Tibial artery (tissue), 4 donors: ENCODE data around the gene SPEG.

ENCODE experiments used
- DNase-seq, 2 donors: peaks; one replicate each; pipeline ENCODE4 v3.0.0-alpha.2; 2019
- H3K27ac ChIP-seq, 2 donors: fragments of 200-600 bp; sonication (generic) in 1 of 2; 1 replicate in 1 of 2; 2 replicates in 1 of 2; pipeline ENCODE4 v1.5.1; 2018 to 2019; ENCODE audit warnings: mild to moderate bottlenecking in 1 of 2
- H3K27me3 ChIP-seq, 2 donors: fragments of 200-600 bp; sonication (generic) in 1 of 2; one replicate each; pipeline versions ENCODE4 v1.5.1 to v1.6.0; 2016 to 2019
- H3K36me3 ChIP-seq, 3 donors: fragments of 200-600 bp; sonication (generic) in 2 of 3; one replicate each; pipeline ENCODE4 v1.5.1; 2016 to 2019; ENCODE audit warnings: mild to moderate bottlenecking in 2 of 3
- H3K4me1 ChIP-seq, 4 donors: fragments of 200-600 bp; sonication (generic) in 2 of 4; 1 replicate in 3 of 4; 2 replicates in 1 of 4; pipeline ENCODE4 v1.5.1; 2016 to 2019
- H3K4me3 ChIP-seq, 2 donors: fragments of 200-600 bp; sonication (generic) in 1 of 2; 1 replicate in 1 of 2; 2 replicates in 1 of 2; pipeline ENCODE4 v1.5.1; 2018 to 2019; ENCODE audit warnings: mild to moderate bottlenecking in 2 of 2
- H3K9me3 ChIP-seq, 3 donors: fragments of 200-600 bp; sonication (generic) in 1 of 3; one replicate each; pipeline ENCODE4 v1.5.1; 2016 to 2019
- intact Hi-C: fragments of 100-400 bp; cut with DNase I; formaldehyde crosslinking; loops from one replicate; pipeline ENCODE4 v1.15.0; 2023; ENCODE audit warnings: low total_unique reads
- TF ChIP-seq, protein P1 (sequence below), 2 experiments: fragments of 200-600 bp in 1 of 2; fragments of 450-650 bp in 1 of 2; IDR thresholded peaks; one replicate each; pipeline ENCODE4 v1.5.1; 2017 to 2019; ENCODE audit warnings: antibody characterized with exemption in 2 of 2, mild to moderate bottlenecking in 1 of 2, moderate library complexity in 1 of 2

The SPEG gene

GRCh38 chr2:219490186-219490585 lies 55.5 kb downstream of the SPEG start:
- TF ChIP-seq, protein P1, sequence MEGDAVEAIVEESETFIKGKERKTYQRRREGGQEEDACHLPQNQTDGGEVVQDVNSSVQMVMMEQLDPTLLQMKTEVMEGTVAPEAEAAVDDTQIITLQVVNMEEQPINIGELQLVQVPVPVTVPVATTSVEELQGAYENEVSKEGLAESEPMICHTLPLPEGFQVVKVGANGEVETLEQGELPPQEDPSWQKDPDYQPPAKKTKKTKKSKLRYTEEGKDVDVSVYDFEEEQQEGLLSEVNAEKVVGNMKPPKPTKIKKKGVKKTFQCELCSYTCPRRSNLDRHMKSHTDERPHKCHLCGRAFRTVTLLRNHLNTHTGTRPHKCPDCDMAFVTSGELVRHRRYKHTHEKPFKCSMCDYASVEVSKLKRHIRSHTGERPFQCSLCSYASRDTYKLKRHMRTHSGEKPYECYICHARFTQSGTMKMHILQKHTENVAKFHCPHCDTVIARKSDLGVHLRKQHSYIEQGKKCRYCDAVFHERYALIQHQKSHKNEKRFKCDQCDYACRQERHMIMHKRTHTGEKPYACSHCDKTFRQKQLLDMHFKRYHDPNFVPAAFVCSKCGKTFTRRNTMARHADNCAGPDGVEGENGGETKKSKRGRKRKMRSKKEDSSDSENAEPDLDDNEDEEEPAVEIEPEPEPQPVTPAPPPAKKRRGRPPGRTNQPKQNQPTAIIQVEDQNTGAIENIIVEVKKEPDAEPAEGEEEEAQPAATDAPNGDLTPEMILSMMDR (IDR thresholded peaks at IDR 0.05) = no peak
- intact Hi-C loops = no loop called here
- no peak for DNase-seq
- peaks cover 0 to 8% (median 4%) of the 10 kb centered on the region in 4 donors for H3K4me1 ChIP-seq
- H3K4me3 ChIP-seq = no peak overlapping the region
- H3K36me3 ChIP-seq = peaks cover 73 to 85% (median 74%) of the 10 kb centered on the region in 3 donors
- H3K27ac ChIP-seq = peak overlapping the region; percentile 21 to 96
- H3K9me3 ChIP-seq = no peaks in the 10 kb centered on the region
- H3K27me3 ChIP-seq = no peaks in the 10 kb centered on the region

GRCh38 chr2:219490600-219491130 lies 56.0 kb downstream of the SPEG start:
- no peak for DNase-seq
- TF ChIP-seq, protein P1 (IDR thresholded peaks at IDR 0.05) = no peak
- peaks cover 0 to 12% (median 9%) of the 10 kb centered on the region in 4 donors for H3K4me1 ChIP-seq
- peak overlapping the region; percentile 21 to 42 for H3K27ac ChIP-seq
- H3K4me3 ChIP-seq = no peak overlapping the region
- no peaks in the 10 kb centered on the region for H3K9me3 ChIP-seq
- H3K27me3 ChIP-seq = no peaks in the 10 kb centered on the region
- peaks cover 69 to 80% (median 71%) of the 10 kb centered on the region in 3 donors for H3K36me3 ChIP-seq
- intact Hi-C loops = no loop called here

GRCh38 chr2:219491278-219491963 lies 56.8 kb downstream of the SPEG start:
- H3K27ac ChIP-seq = peak overlapping the region in 1 of 2 donors; percentile 42

GRCh38 chr2:219492575-219492974 lies 57.9 kb downstream of the SPEG start:
- Histone ChIP-seq H3K4me3 (no peak overlapping the region), H3K27me3 (no peaks in the 10 kb centered on the region), H3K4me1 (peaks cover 0 to 30% (median 26%) of the 10 kb centered on the region in 4 donors), H3K9me3 (no peaks in the 10 kb centered on the region), H3K27ac (peak overlapping the region; percentile 42 to 96), H3K36me3 (peaks cover 52 to 61% (median 55%) of the 10 kb centered on the region in 3 donors)
- intact Hi-C loops = no loop called here
- DNase-seq = no peak
- TF ChIP-seq, protein P1 (IDR thresholded peaks at IDR 0.05) = no peak

More at GRCh38 chr2:219491278-219491963, 56.8 kb downstream of the SPEG start:
- intact Hi-C loops = no loop called here
- DNase-seq = no peak
- Histone ChIP-seq H3K4me3 (no peak overlapping the region), H3K4me1 (peaks cover 0 to 20% (median 17%) of the 10 kb centered on the region in 4 donors), H3K9me3 (no peaks in the 10 kb centered on the region), H3K36me3 (peaks cover 62 to 72% (median 65%) of the 10 kb centered on the region in 3 donors), H3K27me3 (no peaks in the 10 kb centered on the region)
- TF ChIP-seq, protein P1 (IDR thresholded peaks at IDR 0.05) = no peak

DNA sequence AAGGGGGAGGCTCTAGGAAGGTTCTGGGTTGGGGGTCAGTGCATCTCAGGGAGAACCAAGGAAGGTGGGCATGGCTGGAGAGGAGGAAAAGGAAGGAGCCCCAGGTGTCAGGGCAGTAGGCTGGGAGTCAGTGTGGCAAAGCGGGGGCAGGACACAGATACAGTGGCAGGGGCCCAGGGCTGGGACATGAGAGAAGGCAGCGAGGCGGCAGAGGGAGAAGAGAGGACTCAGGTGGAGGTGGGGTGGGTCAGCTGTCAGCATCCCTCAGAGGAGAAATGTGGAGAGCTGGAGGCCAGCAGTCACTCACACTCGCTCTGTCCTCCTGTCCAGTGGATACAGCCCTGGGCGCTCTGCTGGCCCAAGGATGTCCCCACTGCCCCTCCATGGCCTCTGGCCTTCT lies 58.4 kb downstream of the SPEG start:
- peaks cover 47 to 56% (median 49%) of the 10 kb centered on the region in 3 donors for H3K36me3 ChIP-seq

More for the DNA sequence above, 58.4 kb downstream of the SPEG start:
- Histone ChIP-seq H3K27me3 (no peaks in the 10 kb centered on the region), H3K27ac (peak overlapping the region; percentile 96 to 99), H3K4me3 (no peak overlapping the region), H3K9me3 (no peaks in the 10 kb centered on the region), H3K4me1 (peaks cover 0 to 32% (median 27%) of the 10 kb centered on the region in 4 donors)
- TF ChIP-seq, protein P1 (IDR thresholded peaks at IDR 0.05) = no peak
- intact Hi-C loops = no loop called here
- DNase-seq = no peak
